Breast epithelium (tissue), 3 donors: ENCODE measurements around the gene CDC34.

Experiments
- CTCF ChIP-seq, 3 donors: fragments of 450-650 bp; IDR thresholded peaks; one replicate each; pipeline ENCODE4 v1.5.1; 2016 to 2017; ENCODE audit warnings: antibody characterized with exemption in 3 of 3, mild to moderate bottlenecking in 3 of 3, moderate library complexity in 3 of 3
- POLR2A ChIP-seq: fragments of 450-650 bp; IDR thresholded peaks from one replicate; pipeline ENCODE4 v1.6.1; 2016; ENCODE audit warnings: antibody characterized with exemption, mild to moderate bottlenecking, moderate library complexity

- TF ChIP-seq CTCF (IDR thresholded peaks at IDR 0.05) (no peak), POLR2A (no peak)
These were observed 40.0 kb downstream of the CDC34 start for GRCh38 chr19:571566-571974.
